Heart left ventricle (tissue), 16 donors: ENCODE data around the gene ASB7. TPM values are rescaled to one million over a fixed set of nuclear protein-coding genes. Genes with fewer than 3 reads are reported as not detected.

Experiments
- ATAC-seq, 4 donors: fragments of 200-7000 bp; cut with Tn5 transposase; one replicate each; pipeline ENCODE4 v1.9.1; 2020 to 2022; ENCODE audit warnings: moderate library complexity in 4 of 4, mild to moderate bottlenecking in 3 of 4, moderate number of reproducible peaks in 1 of 4
- DNase-seq, 5 donors: peaks; one replicate each; pipeline ENCODE4 v3.0.0-alpha.2; 2020
- H3K27ac ChIP-seq, 12 donors: fragments of 200-600 bp; sonication (generic) in 4 of 12; one replicate each; pipeline versions ENCODE4 v1.5.0 to v1.8.0; 2016 to 2022; ENCODE audit warnings: mild to moderate bottlenecking in 2 of 12
- H3K27me3 ChIP-seq, 9 donors: fragments of 200-600 bp; sonication (generic) in 2 of 9; one replicate each; pipeline versions ENCODE4 v1.5.1 to v1.8.0; 2016 to 2022; ENCODE audit warnings: mild to moderate bottlenecking in 3 of 9
- H3K36me3 ChIP-seq, 9 donors: fragments of 200-600 bp; sonication (generic) in 2 of 9; one replicate each; pipeline versions ENCODE4 v1.5.0 to v1.8.0; 2018 to 2022; ENCODE audit warnings: mild to moderate bottlenecking in 2 of 9
- H3K4me1 ChIP-seq, 12 donors: fragments of 200-600 bp; sonication (generic) in 4 of 12; one replicate each; pipeline versions ENCODE4 v1.5.0 to v1.8.0; 2016 to 2022; ENCODE audit warnings: mild to moderate bottlenecking in 3 of 12
- H3K4me3 ChIP-seq, 12 donors: fragments of 200-600 bp; sonication (generic) in 4 of 12; one replicate each; pipeline versions ENCODE4 v1.5.0 to v1.8.0; 2017 to 2022; ENCODE audit warnings: mild to moderate bottlenecking in 9 of 12, moderate library complexity in 4 of 12
- H3K9me3 ChIP-seq, 12 donors: fragments of 200-600 bp; sonication (generic) in 4 of 12; one replicate each; pipeline versions ENCODE4 v1.5.0 to v1.8.0; 2016 to 2022; ENCODE audit warnings: mild to moderate bottlenecking in 1 of 12
- POLR2A ChIP-seq, 2 donors: fragments of 450-650 bp; IDR thresholded peaks; one replicate each; pipeline ENCODE4 v1.6.1; 2017; ENCODE audit warnings: antibody characterized with exemption in 2 of 2, mild to moderate bottlenecking in 2 of 2, moderate library complexity in 2 of 2
- WGBS, 4 donors: extraction: QIAGEN DNeasy Blood & Tissue Kit in 2 of 4; methylation state at CpG; one replicate each; pipeline versions ENCODE4 v1.1.5 to v1.1.7; 2013 to 2018; 5-methylcytosine and 5-hydroxymethylcytosine counted together
- intact Hi-C, 10 donors: fragments of 100-400 bp; cut with DNase I; formaldehyde crosslinking; loops; one replicate each; pipeline versions ENCODE4 v1.11.1 to v1.14.2; 2022
- polyA plus RNA-seq, 2 donors: library from polyadenylated mRNA; stranded (reverse); fragments of 200-250 nt; gene quantifications; one replicate each; pipeline ENCODE4 v1.2.3, GENCODE V29; 2013
- total RNA-seq, 9 donors: library from RNA; depleted of rRNA in 2 of 9; stranded (reverse); fragments of >200 nt in 2 of 9; fragmentation: NEBNext Ultra II Directional in 3 of 9; extraction: Animal tissue kit (Norgen Biotek cat#: 25700) in 3 of 9; gene quantifications; one replicate each; pipeline versions ENCODE4 v1.1.0 to v1.2.4, GENCODE V29; 2016 to 2023
- TF ChIP-seq, protein P1 (sequence below), 12 donors: fragments of 200-600 bp; sonication (generic) in 4 of 12; IDR thresholded peaks; one replicate each; pipeline versions ENCODE4 v1.5.0 to v1.8.0; 2018 to 2022; ENCODE audit warnings: antibody characterized with exemption in 12 of 12, mild to moderate bottlenecking in 5 of 12
- donor health status: ischemic (EF 13 %, LVEDD 7.1; RV severe dilation, severe dysfunction).
- donor health status: healthy with polysubstance abuse.
- donor health status: DM: no; HTN: yes; CAD: no.
- donor health status: DM: no; HTN: no; CAD: no.
- donor health status: ischemic (EF 25% LVEDD 6.9; RV normal size, moderate dysfunction).
- donor health status: ischemic (EF 25% LVEDD 5.7; RV mildly dilated, moderate dysfunction).
- donor health status: healthy.
- donor health status: DM: yes; HTN: yes; CAD: no.
- donor health status: ischemic (EF 35%, LVEDD 5.7; RV mildly dilated, moderate dysfunction).
- donor health status: nonischemic (EF 11% LVEDD 7.7; RV severe dilation, severe dysfunction).
- donor health status: DM: yes; HTN: yes; CAD: no.
- donor health status: PGD.
- donor health status: ischemic (EF 29% LVEDD 5.4; RV normal size, mild dysfunction).
- donor health status: nonischemic (EF 23%, LVEDD 6.1; RV moderate dilation, normal function).

The ASB7 gene
- total and polyA plus RNA-seq, 11 donors: 2.3 to 6.9 (median 5.9) TPM

DNA sequence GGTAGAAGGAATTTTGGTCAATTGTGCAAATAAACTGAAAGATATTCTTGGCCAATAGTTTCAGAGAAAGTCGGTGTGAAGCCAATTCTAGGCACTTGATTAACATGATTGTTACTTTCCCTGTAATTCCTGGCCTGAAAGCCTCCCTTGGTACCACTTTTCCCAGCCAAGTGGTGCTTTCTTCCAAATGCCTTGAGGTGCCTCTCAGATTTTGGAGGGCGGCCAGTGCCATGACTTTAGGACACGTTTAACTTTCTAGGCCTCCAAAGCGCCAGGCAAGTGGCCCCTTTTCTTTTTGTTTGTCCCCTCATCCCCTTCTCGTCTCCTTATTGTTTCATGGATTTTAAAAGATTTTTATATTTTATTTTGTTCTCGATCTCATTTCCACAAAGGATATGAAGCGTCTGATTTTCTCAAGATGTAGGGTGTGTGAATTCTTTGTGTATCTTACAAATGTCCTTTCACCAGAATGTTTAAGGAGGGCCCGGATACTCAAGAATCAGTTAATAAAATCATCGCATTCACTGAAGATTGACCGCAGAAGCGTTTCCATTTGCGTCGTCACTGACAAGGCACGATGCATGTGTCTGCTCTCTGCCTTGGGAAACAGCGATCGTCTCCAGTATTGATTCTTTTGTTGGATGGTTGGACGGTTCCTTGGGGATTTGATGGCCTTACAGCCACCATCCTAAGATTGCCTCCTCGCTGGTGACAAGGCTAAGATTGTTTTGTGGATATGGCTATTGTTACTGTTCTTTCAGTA, 87.8 kb downstream of the ASB7 start:
- DNase-seq (no peak), ATAC-seq (no peak)
- TF ChIP-seq, protein P1, sequence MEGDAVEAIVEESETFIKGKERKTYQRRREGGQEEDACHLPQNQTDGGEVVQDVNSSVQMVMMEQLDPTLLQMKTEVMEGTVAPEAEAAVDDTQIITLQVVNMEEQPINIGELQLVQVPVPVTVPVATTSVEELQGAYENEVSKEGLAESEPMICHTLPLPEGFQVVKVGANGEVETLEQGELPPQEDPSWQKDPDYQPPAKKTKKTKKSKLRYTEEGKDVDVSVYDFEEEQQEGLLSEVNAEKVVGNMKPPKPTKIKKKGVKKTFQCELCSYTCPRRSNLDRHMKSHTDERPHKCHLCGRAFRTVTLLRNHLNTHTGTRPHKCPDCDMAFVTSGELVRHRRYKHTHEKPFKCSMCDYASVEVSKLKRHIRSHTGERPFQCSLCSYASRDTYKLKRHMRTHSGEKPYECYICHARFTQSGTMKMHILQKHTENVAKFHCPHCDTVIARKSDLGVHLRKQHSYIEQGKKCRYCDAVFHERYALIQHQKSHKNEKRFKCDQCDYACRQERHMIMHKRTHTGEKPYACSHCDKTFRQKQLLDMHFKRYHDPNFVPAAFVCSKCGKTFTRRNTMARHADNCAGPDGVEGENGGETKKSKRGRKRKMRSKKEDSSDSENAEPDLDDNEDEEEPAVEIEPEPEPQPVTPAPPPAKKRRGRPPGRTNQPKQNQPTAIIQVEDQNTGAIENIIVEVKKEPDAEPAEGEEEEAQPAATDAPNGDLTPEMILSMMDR (IDR thresholded peaks at IDR 0.05): no peak
- TF ChIP-seq POLR2A (IDR thresholded peaks at IDR 0.05): no peak
- peaks cover 0 to 4% (median 0%) of the 10 kb centered on the region in 9 donors for H3K27me3 ChIP-seq
- no peak overlapping the region for H3K4me3 ChIP-seq
- H3K36me3 ChIP-seq: no peaks in the 10 kb centered on the region
- peaks cover 0 to 2% (median 0%) of the 10 kb centered on the region in 12 donors for H3K9me3 ChIP-seq
- no peak overlapping the region for H3K27ac ChIP-seq
- intact Hi-C loops: no loop called here
- 82 to 87% (median 84%) methylated on average over 18 of the region's 18 CpGs for WGBS, 4 donors
- H3K4me1 ChIP-seq: peaks cover 0 to 32% (median 2%) of the 10 kb centered on the region in 12 donors

DNA sequence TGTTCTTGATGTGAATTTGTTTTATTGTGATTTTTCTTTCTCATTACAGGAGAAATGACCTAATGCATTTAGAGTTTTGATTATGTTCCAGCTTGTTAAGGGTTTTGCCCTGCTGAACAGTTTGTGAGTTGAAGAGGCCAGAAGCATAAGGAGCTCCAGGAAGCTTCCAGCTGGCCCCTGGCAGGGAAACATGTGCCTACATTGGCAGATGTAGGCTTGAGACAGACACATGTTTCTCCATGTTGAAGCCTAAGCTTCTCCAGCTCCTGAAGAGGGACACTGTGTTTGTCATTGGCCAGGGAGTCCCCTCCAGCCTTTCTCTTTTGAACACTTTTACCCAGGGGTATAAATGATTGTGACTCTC, 88.4 kb downstream of the ASB7 start:
- no peaks in the 10 kb centered on the region for H3K36me3 ChIP-seq
- peaks cover 0 to 31% (median 2%) of the 10 kb centered on the region in 12 donors for H3K4me1 ChIP-seq
- intact Hi-C loops: no loop called here
- ATAC-seq (no peak), DNase-seq (no peak)
- H3K27me3 ChIP-seq: peaks cover 0 to 4% (median 0%) of the 10 kb centered on the region in 9 donors
- TF ChIP-seq, protein P1 (IDR thresholded peaks at IDR 0.05): no peak
- TF ChIP-seq POLR2A (IDR thresholded peaks at IDR 0.05): no peak
- no peak overlapping the region for H3K27ac ChIP-seq
- no peak overlapping the region for H3K4me3 ChIP-seq
- peaks cover 0 to 8% (median 0%) of the 10 kb centered on the region in 12 donors for H3K9me3 ChIP-seq

DNA sequence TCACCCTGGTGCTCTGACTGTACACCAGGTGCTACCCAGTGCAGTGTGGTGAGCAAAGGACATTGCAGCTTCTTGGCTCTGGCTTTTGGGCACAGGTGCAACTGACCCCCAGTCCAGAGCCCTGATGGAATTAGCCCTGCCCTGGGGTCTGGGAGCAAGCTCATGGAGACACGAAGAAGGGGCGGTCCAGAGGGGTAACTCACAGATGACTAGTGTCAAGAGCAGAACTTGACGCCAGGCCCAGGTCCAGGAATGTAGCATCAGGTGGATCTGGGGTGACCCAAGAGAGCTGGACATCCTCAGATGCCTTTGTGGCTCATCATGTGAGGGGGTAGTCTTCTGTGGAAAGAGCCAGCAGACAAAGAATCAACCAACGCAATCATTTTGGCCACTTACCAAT, 88.9 kb downstream of the ASB7 start:
- intact Hi-C loops: no loop called here
- Histone ChIP-seq H3K4me1 (peaks cover 0 to 25% (median 2%) of the 10 kb centered on the region in 12 donors), H3K4me3 (no peak overlapping the region), H3K27ac (no peak overlapping the region), H3K9me3 (peaks cover 0 to 10% (median 0%) of the 10 kb centered on the region in 12 donors), H3K27me3 (peaks cover 0 to 4% (median 0%) of the 10 kb centered on the region in 9 donors), H3K36me3 (no peaks in the 10 kb centered on the region)
- DNase-seq (no peak), ATAC-seq (no peak)
- WGBS, 4 donors: 92 to 98% (median 94%) methylated on average over 4 of the region's 4 CpGs
- TF ChIP-seq, protein P1 (IDR thresholded peaks at IDR 0.05): no peak
- TF ChIP-seq POLR2A (IDR thresholded peaks at IDR 0.05): no peak

DNA sequence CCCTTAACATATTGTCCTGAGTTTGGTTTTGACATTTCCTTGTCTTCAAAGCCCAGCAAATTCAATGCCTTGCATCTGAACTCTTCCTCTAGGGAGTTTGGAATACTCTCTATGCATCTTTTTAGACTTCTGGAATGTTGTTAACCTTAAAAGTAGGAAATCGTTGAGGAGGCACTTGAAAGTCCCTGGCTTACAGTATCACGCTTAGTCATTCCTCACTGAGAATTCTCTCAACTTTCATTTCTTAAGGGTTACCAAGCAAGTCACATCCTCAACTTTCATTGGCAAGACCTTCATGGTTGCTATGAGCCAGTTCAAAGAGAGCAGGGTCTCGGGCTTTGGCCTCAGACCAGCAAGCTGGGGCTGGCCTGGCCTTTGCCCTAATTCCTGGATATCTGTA, 89.9 kb downstream of the ASB7 start:
- ATAC-seq: no peak
- intact Hi-C loops: no loop called here
- no peak for TF ChIP-seq POLR2A (IDR thresholded peaks at IDR 0.05)
- TF ChIP-seq, protein P1 (IDR thresholded peaks at IDR 0.05): no peak
- H3K27me3 ChIP-seq: peaks cover 0 to 4% (median 0%) of the 10 kb centered on the region in 9 donors
- H3K9me3 ChIP-seq: peaks cover 0 to 10% (median 0%) of the 10 kb centered on the region in 12 donors
- WGBS, 4 donors: 83 to 85% (median 84%) methylated on average over 3 of the region's 3 CpGs
- H3K4me1 ChIP-seq: peaks cover 0 to 20% (median 2%) of the 10 kb centered on the region in 12 donors
- DNase-seq: no peak
- no peaks in the 10 kb centered on the region for H3K36me3 ChIP-seq
- no peak overlapping the region for H3K4me3 ChIP-seq
- no peak overlapping the region for H3K27ac ChIP-seq
